HG03103 (cell line): Measurements from ENCODE around the gene ZNF99.
"Not testable (repeated sequence)": the region's sequence is repeated elsewhere in the genome, so short reads cannot be mapped to it uniquely, and the experiment has no call there.

Experiments used
- ATAC-seq: cut with Tn5 transposase; IDR thresholded peaks from one replicate; pipeline ENCODE4 v1.9.1; 2021; ENCODE audit warnings: low read depth; ENCODE audit not compliant: unreplicated experiment

Gene ZNF99

DNA sequence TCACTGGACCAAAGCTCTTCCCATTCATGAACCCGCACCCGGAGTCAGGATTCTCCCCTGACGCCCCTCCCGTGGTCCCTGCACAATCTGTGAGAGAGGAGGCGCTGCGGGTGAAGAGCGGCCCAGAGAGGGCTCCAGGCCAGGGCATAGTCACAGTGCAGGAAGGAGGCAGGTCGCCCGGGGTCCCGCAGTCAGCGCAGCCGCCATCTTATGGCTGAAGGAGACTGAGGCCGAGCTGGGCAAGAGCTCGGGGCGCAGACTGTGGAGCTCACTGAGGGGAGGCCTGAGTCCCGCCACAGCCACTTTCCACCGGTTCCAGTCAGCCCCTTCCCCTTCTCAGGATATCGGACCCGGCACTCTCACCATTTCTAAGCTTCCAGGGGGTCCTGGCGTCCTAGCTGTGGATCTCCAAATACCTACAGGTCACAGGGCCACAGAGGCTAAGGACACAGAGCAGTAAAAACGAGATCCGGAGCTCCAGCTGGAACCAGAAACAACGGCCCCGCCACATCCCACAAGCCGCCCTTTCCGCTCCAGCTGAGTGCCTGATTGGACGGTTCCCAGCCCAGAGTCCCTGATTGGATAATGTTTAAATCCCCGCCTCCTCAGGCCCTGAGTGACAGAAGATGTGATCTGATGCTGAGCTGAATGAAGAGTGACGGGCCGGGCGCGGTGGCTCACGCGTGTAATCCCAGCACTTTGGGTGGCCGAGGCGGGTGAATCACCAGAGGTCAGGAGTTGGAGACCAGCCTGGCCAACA lies at the start of gene ZNF99:
TSS of gene ZNF99 (minus strand) at position 501 of the 760 bp plus-strand sequence. CDS start at position 366, 135 bp downstream.
- ATAC-seq: no peak

DNA sequence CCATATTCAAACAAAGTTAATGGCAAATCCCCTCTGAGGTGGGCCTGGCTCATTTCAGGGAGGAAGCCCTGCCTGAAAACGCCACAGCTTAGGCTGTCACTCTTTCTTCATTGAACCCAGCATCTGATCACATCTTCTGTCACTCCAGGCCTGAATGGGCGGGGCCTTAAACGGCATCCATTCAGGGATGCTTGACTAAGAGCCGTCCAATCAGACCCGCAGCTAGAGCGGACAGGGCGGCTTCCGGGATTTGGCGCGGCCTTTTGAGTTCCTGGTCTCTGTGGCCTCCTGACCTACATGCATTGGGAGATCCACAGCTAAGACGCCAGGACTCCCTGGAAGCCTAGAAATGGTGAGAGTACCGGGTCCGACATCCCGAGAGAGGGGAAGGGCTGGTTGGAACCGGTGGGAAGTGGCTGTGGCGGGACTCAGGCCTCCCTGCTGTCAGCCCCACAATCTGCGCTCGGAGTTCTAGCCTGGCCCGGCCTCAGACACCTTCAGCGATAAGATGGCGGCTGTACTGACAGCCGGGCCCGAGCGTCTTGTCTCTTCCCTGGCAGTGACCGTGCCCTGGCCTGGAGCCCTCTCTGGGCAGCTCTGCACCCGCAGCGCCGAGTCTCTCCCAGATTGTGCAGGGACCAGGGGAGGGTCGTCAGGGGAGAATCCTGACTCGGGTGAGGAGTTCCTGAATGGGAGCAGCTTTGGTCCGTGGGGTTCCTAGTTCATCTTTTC lies 48.2 kb upstream of the ZNF99 start, which contains the start of gene ZNF723:
TSS of gene ZNF723 (plus strand) at position 261 of the 732 bp plus-strand sequence. CDS start at position 350, 89 bp downstream.
- no peak for ATAC-seq

DNA sequence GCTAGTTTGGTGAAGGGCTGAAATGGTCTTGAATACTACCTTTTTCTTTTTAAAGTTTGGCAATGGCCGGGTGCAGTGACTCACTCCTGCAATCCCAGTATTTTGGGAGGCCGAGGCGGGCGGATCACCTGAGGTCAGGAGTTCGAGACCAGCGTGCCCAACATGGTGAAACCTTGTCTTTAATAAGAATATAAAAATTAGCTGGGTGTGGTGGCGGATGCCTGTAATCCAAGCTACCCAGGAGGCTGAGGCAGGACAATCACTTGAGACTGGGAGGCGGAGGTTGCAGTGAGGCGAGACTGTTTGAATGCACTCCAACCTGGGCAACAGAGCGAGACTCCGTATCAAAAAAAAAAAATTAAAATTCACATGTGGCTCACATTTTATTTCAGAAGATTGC lies 47.3 kb upstream of the ZNF99 start:
- ATAC-seq: no peak

DNA sequence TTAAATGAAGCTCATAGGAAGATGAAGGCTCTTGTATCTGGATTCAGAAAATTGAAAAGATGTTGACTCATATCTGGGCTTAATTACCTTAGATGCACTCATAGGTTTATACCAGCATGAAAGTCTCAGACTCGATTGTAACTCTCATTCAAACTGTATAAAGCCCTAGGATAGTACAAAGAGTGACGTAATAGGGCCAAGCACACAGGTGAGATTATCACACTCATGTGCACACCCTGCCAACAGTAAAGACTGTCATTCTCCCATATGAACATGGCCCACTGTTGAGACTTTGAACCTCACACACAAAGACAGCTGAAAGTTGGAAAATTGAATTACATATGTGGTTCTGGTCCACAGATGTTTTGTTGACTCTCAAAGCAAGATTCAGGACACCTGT lies 30.2 kb upstream of the ZNF99 start:
- no peak for ATAC-seq

DNA sequence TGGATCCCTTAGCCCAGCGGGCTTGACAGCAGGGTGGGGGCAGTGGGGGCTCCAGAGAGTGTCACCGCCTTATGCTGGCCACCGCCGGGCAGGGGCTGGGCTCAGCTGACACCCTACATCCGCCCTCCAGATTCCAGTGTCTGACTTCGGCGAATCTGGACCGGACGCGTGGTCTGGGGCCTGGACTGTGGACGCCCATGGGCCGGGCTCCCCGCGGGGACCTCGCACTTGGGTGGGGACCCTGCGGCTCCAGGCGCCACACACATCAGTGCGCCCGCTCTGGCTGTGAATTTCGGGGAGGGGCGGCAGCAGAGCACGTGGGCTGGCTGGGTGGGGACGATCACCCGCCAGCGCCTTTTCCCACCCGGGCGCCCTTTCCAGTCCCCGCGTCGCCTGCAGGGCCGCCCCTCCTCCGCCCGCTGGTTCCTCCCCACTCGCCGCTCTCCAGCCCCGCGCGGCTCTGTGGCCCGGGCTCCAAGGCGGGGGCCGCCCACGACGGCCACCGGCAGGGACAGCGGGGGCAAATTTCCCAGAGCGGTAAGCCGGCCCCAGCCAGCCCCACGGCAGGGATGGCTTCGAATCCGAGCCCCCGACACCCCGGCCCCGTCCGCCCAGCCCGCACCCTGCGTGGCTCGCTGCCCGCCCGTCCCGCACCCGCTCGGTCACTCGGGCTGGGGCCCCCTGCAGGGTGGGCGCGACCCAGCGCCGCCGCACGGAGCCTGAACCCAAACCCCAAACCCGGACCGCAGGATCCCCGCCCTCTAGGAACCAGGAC lies 23.3 kb upstream of the ZNF99 start:
- no peak for ATAC-seq

DNA sequence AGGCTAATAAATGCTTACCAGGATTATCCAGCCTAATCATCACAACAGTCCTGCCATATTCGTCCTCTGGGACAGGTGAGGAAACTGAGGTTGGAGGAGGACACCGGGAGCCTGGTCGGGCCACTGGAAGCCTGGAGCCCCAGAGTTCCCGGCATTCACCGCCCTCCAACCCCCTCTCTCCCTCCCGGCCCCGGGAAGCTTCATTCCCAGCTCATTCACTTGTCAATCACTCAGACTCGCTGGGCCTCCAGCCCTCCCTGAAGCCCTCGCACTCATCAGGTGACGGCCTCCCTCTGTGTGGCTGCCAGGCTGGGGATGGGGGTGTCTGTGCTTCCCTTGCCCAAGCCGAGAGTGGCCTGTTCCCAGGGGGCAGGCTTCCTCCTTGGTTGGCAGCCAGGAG lies 22.5 kb upstream of the ZNF99 start:
- no peak for ATAC-seq

DNA sequence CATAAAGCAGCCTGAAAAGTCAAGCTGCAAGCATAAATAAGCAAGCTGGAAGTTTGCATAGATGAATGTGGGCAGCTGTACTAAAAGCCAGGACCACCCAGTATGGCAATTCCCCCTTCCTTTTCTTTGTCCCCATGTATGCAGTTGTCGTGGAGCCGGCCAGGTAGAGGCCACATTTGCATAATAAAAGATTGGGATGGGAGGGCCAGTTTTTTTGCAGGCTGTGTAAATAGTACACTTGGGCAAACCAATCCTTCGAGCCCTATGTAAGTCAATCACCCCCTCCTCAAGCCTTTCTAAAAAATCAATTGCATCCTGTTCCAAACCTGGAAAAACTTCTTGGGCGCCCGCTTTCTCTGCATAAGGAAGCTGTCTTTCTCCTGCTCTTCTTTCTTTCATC lies 13.1 kb upstream of the ZNF99 start:
- ATAC-seq: no peak

DNA sequence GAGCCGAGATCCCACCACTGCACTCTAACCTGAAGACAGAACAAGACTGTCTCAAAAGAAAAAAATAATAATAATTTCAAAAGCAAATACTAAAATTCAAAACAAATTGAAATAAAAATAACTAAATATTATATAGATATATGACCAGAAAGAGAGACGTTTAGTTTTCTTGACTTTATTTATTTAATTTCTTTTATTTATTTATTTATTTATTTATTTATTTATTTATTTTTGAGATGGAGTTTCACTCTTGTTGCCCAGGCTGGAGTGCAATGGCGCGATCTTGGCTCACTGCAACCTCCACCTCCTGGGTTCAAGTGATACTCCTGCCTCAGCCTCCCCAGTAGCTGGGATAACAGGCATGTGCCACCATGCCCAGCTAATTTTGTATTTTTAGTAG lies 8.9 kb upstream of the ZNF99 start:
- not testable (repeated sequence) for ATAC-seq

DNA sequence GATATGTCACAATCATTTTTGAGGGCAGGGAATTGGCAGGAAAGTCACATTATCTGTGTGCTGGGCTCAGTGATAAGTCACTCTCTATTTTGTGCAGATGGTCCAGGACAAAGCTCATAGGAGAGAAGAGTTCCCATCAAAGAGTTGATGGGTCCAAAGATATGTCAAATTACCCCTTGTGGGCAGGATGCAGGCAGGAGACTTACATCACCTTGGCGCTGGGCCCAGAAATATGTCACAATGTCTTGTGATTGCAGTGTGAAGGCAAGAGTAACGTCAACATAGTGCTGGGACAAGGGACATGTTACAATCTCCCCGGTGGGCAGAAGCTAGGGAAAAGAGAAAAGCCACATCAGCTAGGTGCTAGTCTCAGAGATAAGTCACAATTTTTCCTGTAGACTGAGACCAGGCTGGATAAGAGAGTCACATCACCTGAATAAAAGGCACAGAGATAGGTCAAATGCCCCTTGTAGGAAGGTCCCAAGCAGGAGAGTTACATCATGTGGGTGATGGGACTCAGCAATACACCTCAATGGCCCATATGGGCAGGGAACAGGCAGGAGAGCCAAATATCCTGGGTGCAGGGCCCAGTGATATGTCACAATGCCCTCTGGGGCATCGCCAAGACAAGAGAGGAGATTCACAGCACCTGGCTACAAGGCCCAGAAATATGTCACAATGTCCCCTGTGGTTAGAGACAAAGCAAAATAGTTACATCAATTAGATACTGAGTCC lies 47.9 kb downstream of the ZNF99 start:
- no peak for ATAC-seq

DNA sequence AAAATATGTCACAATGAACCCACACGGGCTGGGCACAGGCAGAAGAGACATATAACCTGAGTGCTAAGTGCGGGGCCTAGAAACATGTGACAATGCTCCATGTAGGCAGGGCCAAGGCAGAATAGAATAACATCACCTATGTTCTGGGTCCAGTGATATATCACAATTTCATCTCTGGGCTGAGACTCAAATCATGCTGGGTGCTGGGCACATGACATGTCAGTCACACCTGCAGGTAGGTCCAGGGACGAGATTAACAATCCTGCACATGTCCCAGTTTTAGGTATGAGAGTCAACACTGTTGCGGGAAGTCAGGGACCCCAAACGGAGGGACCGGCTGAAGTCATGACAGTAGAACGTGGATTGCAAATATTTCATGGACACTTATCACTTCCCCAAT lies 50.3 kb downstream of the ZNF99 start:
- no peak for ATAC-seq

DNA sequence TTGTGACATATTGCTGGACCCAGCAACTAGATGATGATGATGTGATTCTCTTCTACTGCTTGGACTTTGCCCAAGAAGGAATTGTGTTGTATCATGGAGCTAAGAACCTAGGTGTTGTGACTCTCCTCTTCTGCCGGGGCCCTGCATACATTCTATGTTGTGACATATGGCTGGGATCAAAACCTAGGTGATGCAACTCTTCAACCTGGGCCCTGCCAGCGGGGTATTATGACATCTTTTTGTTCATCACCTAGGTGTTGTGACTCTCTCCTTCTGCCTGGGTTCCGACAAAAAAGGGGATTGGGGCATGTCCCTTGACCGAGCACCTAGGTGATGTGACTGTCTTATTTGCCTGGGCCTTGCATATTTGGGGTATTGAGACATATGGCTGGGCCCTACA lies 55.7 kb downstream of the ZNF99 start:
- not testable (repeated sequence) for ATAC-seq

DNA sequence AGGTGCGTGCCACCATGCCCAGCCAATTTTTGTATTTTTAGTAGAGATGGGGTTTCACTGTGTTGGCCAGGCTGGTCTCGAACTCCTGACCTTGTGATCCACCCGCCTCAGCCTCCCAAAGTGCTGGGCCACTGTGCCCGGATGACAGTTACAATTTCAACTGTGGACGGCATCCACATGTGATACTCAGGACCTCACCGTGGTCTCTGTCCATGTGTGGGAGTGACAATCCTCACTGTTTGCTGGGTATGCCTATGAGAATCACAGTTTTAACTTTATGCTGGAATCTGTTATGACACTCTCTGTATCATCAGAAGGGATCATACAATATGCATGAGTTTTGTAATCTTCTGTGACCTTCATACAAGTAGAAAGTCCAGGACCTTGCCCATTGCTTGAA lies 62.4 kb downstream of the ZNF99 start:
- ATAC-seq: not testable (repeated sequence)

DNA sequence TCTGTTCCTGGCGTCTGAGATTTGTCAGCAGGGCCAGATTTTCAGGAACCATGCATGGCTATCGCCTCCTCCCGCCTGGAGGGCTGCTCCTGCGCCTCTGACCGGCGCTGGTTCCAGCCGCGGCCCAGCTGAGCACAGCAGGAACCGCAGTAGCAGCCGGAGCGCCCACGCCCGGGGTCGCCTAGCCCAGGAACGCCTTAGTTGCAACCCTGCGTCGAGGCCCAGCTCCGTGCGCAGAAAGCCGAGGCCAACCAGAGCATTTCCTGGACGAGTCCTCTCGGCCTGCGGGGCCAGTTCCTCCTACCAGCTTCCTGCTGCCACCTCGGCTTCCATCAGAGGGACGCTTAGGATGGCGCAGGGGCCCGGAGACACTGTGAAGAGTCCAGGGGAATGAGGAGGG lies 75.0 kb downstream of the ZNF99 start:
- no peak for ATAC-seq

DNA sequence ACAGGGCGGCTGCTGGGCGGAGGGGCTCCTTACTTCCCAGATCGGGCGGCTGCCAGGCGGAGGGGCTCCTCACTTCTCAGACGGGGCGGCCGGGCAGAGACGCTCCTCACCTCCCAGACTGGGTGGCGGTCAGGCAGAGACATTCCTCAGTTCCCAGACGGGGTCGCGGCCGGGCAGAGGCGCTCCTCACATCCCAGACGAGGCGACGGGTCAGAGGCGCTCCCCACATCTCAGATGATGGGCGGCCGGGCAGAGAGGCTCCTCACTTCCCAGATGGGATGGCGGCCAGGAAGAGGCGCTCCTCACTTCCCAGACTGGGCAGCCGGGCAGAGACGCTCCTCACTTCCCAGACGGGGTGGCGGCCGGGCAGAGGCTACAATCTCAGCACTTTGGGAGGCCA lies 80.9 kb downstream of the ZNF99 start:
- ATAC-seq: not testable (repeated sequence)

DNA sequence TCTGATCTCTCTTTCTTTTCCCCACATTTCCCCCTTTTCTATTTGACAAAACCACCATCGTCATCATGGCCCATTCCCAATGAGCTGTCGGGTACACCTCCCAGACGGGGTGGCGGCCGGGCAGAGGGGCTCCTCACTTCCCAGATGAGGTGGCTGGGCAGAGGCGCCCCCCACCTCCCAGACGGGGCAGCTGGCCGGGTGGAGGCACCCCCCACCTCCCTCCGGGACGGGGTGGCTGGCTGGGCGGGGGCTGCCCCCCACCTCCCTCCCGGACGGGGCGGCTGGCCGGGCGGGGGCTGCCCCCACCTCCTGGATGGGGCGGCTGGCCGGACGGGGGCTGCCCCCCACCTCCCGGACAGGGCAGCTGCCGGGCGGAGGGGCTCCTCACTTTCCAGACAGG lies 81.3 kb downstream of the ZNF99 start:
- ATAC-seq: not testable (repeated sequence)
